Measurements from ENCODE around the gene CHRM2.

GRCh38 chr7:136894789-136895188 is 26.3 kb downstream of the CHRM2 start:
- TF ChIP-seq, protein P1, sequence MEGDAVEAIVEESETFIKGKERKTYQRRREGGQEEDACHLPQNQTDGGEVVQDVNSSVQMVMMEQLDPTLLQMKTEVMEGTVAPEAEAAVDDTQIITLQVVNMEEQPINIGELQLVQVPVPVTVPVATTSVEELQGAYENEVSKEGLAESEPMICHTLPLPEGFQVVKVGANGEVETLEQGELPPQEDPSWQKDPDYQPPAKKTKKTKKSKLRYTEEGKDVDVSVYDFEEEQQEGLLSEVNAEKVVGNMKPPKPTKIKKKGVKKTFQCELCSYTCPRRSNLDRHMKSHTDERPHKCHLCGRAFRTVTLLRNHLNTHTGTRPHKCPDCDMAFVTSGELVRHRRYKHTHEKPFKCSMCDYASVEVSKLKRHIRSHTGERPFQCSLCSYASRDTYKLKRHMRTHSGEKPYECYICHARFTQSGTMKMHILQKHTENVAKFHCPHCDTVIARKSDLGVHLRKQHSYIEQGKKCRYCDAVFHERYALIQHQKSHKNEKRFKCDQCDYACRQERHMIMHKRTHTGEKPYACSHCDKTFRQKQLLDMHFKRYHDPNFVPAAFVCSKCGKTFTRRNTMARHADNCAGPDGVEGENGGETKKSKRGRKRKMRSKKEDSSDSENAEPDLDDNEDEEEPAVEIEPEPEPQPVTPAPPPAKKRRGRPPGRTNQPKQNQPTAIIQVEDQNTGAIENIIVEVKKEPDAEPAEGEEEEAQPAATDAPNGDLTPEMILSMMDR (IDR thresholded peaks at IDR 0.05) = no peak
- TF ChIP-seq POLR2A (IDR thresholded peaks at IDR 0.05; ENCODE audit: low read depth) (no peak), POLR2AphosphoS5 (IDR thresholded peaks at IDR 0.05) (no peak)
